ENCODE results near the gene ZNF766.
A peak's percentile ranks its signal among the peaks of the same experiment; 100 is the strongest.
"Not testable (repeated sequence)": the region's sequence is repeated elsewhere in the genome, so short reads cannot be mapped to it uniquely, and the experiment has no call there.

The ZNF766 gene

DNA sequence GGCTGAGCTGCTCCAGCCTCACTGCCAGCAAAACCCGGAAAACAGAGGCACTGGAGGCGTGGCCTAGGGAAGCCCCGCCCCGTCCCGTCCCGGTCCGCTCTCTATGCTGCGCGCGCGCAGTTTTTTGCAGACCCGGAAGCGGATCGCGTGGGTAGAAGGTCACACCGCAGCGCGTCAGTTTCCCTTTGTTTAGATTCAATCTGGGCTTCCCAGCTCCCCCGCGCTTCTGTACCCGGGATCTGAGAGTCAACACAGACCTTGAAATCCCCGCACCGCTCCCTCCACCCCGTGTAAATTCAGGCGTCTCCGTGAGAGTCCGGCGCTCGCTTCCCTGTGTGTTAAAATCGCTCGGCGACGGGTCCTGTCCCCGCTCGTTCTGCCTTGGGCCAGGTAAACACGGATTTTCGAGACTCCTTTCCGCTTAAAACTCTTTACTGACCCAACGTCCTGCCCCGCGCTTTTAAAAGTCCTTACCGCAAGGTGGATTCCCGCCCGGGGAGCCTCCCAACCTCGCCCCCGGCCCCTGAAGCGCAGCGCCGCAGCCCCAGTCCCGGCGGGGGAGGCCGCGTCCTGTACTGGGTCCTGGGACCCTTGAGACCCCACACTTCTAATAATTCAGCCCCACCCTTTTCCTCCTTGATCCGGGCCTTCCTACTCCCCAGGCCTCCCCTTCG lies 66.9 kb downstream of the ZNF766 start, which contains the start of gene ZNF610:
Gene ZNF610 (plus strand): TSS at position 127 of the 674 bp plus-strand sequence. CDS start 12,930 bp downstream, outside the sequence.
- peak; percentile 84 to 93 (median 92) for DNase-seq
- 0% methylated on average over 53 of the region's 55 CpGs for WGBS (ENCODE audit: insufficient coverage)
- Histone ChIP-seq H3K27me3 (replicated peaks in 2 of 5; ENCODE audit: control insufficient read depth in 4 of 5, insufficient read depth in 5 of 5, low read length in 4 of 5) (no peaks in the 10 kb centered on the region), H3K27ac (ENCODE audit: insufficient read depth in 1 of 2, low read depth in 1 of 2, low read length in 2 of 2, poor library complexity in 1 of 2, severe bottlenecking in 2 of 2) (peak within 1 kb of the TSS; percentile 84 to 92), H3K4me1 (ENCODE audit: control extremely low read depth in 1 of 4, control insufficient read depth in 4 of 4, insufficient read depth in 4 of 4, low read length in 3 of 4) (peaks cover 0 to 11% (median 6%) of the 10 kb centered on the region in 4 experiments), H3K9me3 (ENCODE audit: control extremely low read depth in 1 of 5, control insufficient read depth in 4 of 5, insufficient read depth in 2 of 5, low read depth in 1 of 5, low read length in 4 of 5) (peaks cover 3 to 47% (median 28%) of the 10 kb centered on the region in 5 experiments), H3K36me3 (ENCODE audit: control insufficient read depth in 4 of 4, insufficient read depth in 4 of 4, low read length in 3 of 4) (peaks cover 0 to 8% (median 4%) of the 10 kb centered on the region in 4 experiments), H3K4me3 (ENCODE audit: control insufficient read depth in 1 of 7, extremely low read depth in 1 of 7, insufficient read depth in 4 of 7, low read depth in 2 of 7, low read length in 6 of 7) (peak within 1 kb of the TSS; percentile 63 to 99 (median 89))
- ChIA-PET CTCF (interaction anchor here (0.6 kb wide), 1 partner anchor 691 kb away, joined by 3 read pairs; no protein-coding TSS in a partner anchor), POLR2A (no interaction called here)

GRCh38 chr19:52336791-52337381 lies 67.5 kb downstream of the ZNF766 start:
- Histone ChIP-seq H3K36me3 (ENCODE audit: control insufficient read depth in 4 of 4, insufficient read depth in 4 of 4, low read length in 3 of 4) (peaks cover 0 to 8% (median 5%) of the 10 kb centered on the region in 4 experiments), H3K4me1 (ENCODE audit: control extremely low read depth in 1 of 4, control insufficient read depth in 4 of 4, insufficient read depth in 4 of 4, low read length in 3 of 4) (peaks cover 0 to 11% (median 6%) of the 10 kb centered on the region in 4 experiments), H3K4me3 (ENCODE audit: control insufficient read depth in 1 of 7, extremely low read depth in 1 of 7, insufficient read depth in 4 of 7, low read depth in 2 of 7, low read length in 6 of 7) (peak overlapping the region; percentile 63 to 99 (median 89)), H3K27me3 (replicated peaks in 2 of 5; ENCODE audit: control insufficient read depth in 4 of 5, insufficient read depth in 5 of 5, low read length in 4 of 5) (no peaks in the 10 kb centered on the region), H3K9me3 (ENCODE audit: control extremely low read depth in 1 of 5, control insufficient read depth in 4 of 5, insufficient read depth in 2 of 5, low read depth in 1 of 5, low read length in 4 of 5) (peaks cover 3 to 43% (median 21%) of the 10 kb centered on the region in 5 experiments), H3K27ac (ENCODE audit: insufficient read depth in 1 of 2, low read depth in 1 of 2, low read length in 2 of 2, poor library complexity in 1 of 2, severe bottlenecking in 2 of 2) (peak overlapping the region; percentile 84 to 92)
- 0% methylated on average over 5 of the region's 9 CpGs for WGBS (ENCODE audit: insufficient coverage)
- ChIA-PET POLR2A (no interaction called here), CTCF (no interaction called here)
- DNase-seq: peak in 2 of 3 donors; percentile 12 to 35

GRCh38 chr19:52339022-52339421 lies 69.6 kb downstream of the ZNF766 start:
- POLR2A ChIA-PET, CTCF ChIA-PET: not testable (repeated sequence)
- WGBS (ENCODE audit: insufficient coverage): 97% methylated on average over 3 of the region's 3 CpGs

GRCh38 chr19:52343548-52343947 lies 74.2 kb downstream of the ZNF766 start:
- Histone ChIP-seq H3K9me3 (ENCODE audit: control extremely low read depth in 1 of 5, control insufficient read depth in 4 of 5, insufficient read depth in 2 of 5, low read depth in 1 of 5, low read length in 4 of 5) (peaks cover 1 to 32% (median 21%) of the 10 kb centered on the region in 5 experiments), H3K36me3 (ENCODE audit: control insufficient read depth in 4 of 4, insufficient read depth in 4 of 4, low read length in 3 of 4) (peaks cover 7 to 24% (median 13%) of the 10 kb centered on the region in 4 experiments), H3K4me3 (ENCODE audit: control insufficient read depth in 1 of 7, extremely low read depth in 1 of 7, insufficient read depth in 4 of 7, low read depth in 2 of 7, low read length in 6 of 7) (no peak overlapping the region), H3K27ac (ENCODE audit: insufficient read depth in 1 of 2, low read depth in 1 of 2, low read length in 2 of 2, poor library complexity in 1 of 2, severe bottlenecking in 2 of 2) (no peak overlapping the region), H3K27me3 (replicated peaks in 2 of 5; ENCODE audit: control insufficient read depth in 4 of 5, insufficient read depth in 5 of 5, low read length in 4 of 5) (no peaks in the 10 kb centered on the region), H3K4me1 (ENCODE audit: control extremely low read depth in 1 of 4, control insufficient read depth in 4 of 4, insufficient read depth in 4 of 4, low read length in 3 of 4) (no peaks in the 10 kb centered on the region)
- DNase-seq: peak; percentile 54 to 70 (median 66)
- ChIA-PET POLR2A (no interaction called here), CTCF (no interaction called here)
- 47% methylated on average over 7 of the region's 8 CpGs for WGBS (ENCODE audit: insufficient coverage)

More at GRCh38 chr19:52339022-52339421, 69.6 kb downstream of the ZNF766 start:
- not testable (repeated sequence) for H3K36me3 ChIP-seq (ENCODE audit: control insufficient read depth in 4 of 4, insufficient read depth in 4 of 4, low read length in 3 of 4); H3K27ac ChIP-seq (ENCODE audit: insufficient read depth in 1 of 2, low read depth in 1 of 2, low read length in 2 of 2, poor library complexity in 1 of 2, severe bottlenecking in 2 of 2); H3K4me3 ChIP-seq (ENCODE audit: control insufficient read depth in 1 of 7, extremely low read depth in 1 of 7, insufficient read depth in 4 of 7, low read depth in 2 of 7, low read length in 6 of 7); H3K27me3 ChIP-seq (replicated peaks in 2 of 5; ENCODE audit: control insufficient read depth in 4 of 5, insufficient read depth in 5 of 5, low read length in 4 of 5); DNase-seq
- peaks cover 0 to 11% (median 6%) of the 10 kb centered on the region in 4 experiments for H3K4me1 ChIP-seq (ENCODE audit: control extremely low read depth in 1 of 4, control insufficient read depth in 4 of 4, insufficient read depth in 4 of 4, low read length in 3 of 4)
- H3K9me3 ChIP-seq (ENCODE audit: control extremely low read depth in 1 of 5, control insufficient read depth in 4 of 5, insufficient read depth in 2 of 5, low read depth in 1 of 5, low read length in 4 of 5): peaks cover 0 to 29% (median 11%) of the 10 kb centered on the region in 5 experiments

- POLR2A ChIA-PET: interaction anchor here (0.6 kb wide), 1 partner anchor 20 kb away, joined by 4 read pairs; no protein-coding TSS in a partner anchor
These were observed 75.8 kb downstream of the ZNF766 start for GRCh38 chr19:52345162-52345561.

More at GRCh38 chr19:52345162-52345561, 75.8 kb downstream of the ZNF766 start:
- DNase-seq: no peak
- H3K27ac ChIP-seq (ENCODE audit: insufficient read depth in 1 of 2, low read depth in 1 of 2, low read length in 2 of 2, poor library complexity in 1 of 2, severe bottlenecking in 2 of 2): no peak overlapping the region
- H3K4me1 ChIP-seq (ENCODE audit: control extremely low read depth in 1 of 4, control insufficient read depth in 4 of 4, insufficient read depth in 4 of 4, low read length in 3 of 4): no peaks in the 10 kb centered on the region
- H3K36me3 ChIP-seq (ENCODE audit: control insufficient read depth in 4 of 4, insufficient read depth in 4 of 4, low read length in 3 of 4): peaks cover 15 to 39% (median 22%) of the 10 kb centered on the region in 4 experiments
- H3K27me3 ChIP-seq (replicated peaks in 2 of 5; ENCODE audit: control insufficient read depth in 4 of 5, insufficient read depth in 5 of 5, low read length in 4 of 5): no peaks in the 10 kb centered on the region
- 97% methylated on average over 5 of the region's 6 CpGs for WGBS (ENCODE audit: insufficient coverage)
- H3K9me3 ChIP-seq (ENCODE audit: control extremely low read depth in 1 of 5, control insufficient read depth in 4 of 5, insufficient read depth in 2 of 5, low read depth in 1 of 5, low read length in 4 of 5): peaks cover 1 to 41% (median 32%) of the 10 kb centered on the region in 5 experiments
- CTCF ChIA-PET: interaction anchor here (0.7 kb wide), 1 partner anchor 37 kb away, joined by 3 read pairs; no protein-coding TSS in a partner anchor
- H3K4me3 ChIP-seq (ENCODE audit: control insufficient read depth in 1 of 7, extremely low read depth in 1 of 7, insufficient read depth in 4 of 7, low read depth in 2 of 7, low read length in 6 of 7): peak overlapping the region in 1 of 7 experiments; percentile 33

All from common myeloid progenitor, CD34-positive (primary cell).